HTERT RPE-1 (cell line): ENCODE measurements around the gene RGS6.

Experiments used
- in situ Hi-C: fragments of 300-500 bp; cut with MboI; formaldehyde crosslinking; loops from 4 replicates; pipeline ENCODE4 v1.14.3; 2020; ENCODE audit warnings: low sequenced_read_pairs

The RGS6 gene

GRCh38 chr14:72389200-72389599, 457.0 kb downstream of the RGS6 start:
- in situ Hi-C loops, result no loop called here

GRCh38 chr14:72401101-72401625, 468.9 kb downstream of the RGS6 start:
- in situ Hi-C loops, result no loop called here

- in situ Hi-C loops, result no loop called here
Observed at GRCh38 chr14:72401632-72402376, 469.6 kb downstream of the RGS6 start.

- in situ Hi-C loops, result no loop called here
Observed at GRCh38 chr14:72402377-72402772, 470.1 kb downstream of the RGS6 start.

- in situ Hi-C loops, result no loop called here
Observed at GRCh38 chr14:72404106-72404774, 472.0 kb downstream of the RGS6 start.

- in situ Hi-C loops, result no loop called here
Observed at GRCh38 chr14:72404998-72405397, 472.8 kb downstream of the RGS6 start.

GRCh38 chr14:72408020-72408419, 475.8 kb downstream of the RGS6 start:
- in situ Hi-C loops, result no loop called here

- in situ Hi-C loops, result no loop called here
Observed at GRCh38 chr14:72409047-72409446, 476.8 kb downstream of the RGS6 start.

GRCh38 chr14:72416081-72416849, 484.0 kb downstream of the RGS6 start:
- in situ Hi-C loops, result no loop called here

GRCh38 chr14:72416892-72417291, 484.7 kb downstream of the RGS6 start:
- in situ Hi-C loops, result no loop called here

- in situ Hi-C loops, result no loop called here
Observed at GRCh38 chr14:72418806-72419205, 486.6 kb downstream of the RGS6 start.

GRCh38 chr14:72419226-72419775, 487.1 kb downstream of the RGS6 start:
- in situ Hi-C loops, result no loop called here

GRCh38 chr14:72420749-72421474, 488.7 kb downstream of the RGS6 start:
- in situ Hi-C loops, result no loop called here

GRCh38 chr14:72423957-72424356, 491.7 kb downstream of the RGS6 start:
- in situ Hi-C loops, result no loop called here

- in situ Hi-C loops, result no loop called here
Observed at GRCh38 chr14:72430457-72430856, 498.2 kb downstream of the RGS6 start.

- in situ Hi-C loops, result no loop called here
Observed at GRCh38 chr14:72432748-72433147, 500.5 kb downstream of the RGS6 start.

GRCh38 chr14:72433511-72433910, 501.3 kb downstream of the RGS6 start:
- in situ Hi-C loops, result no loop called here

- in situ Hi-C loops, result no loop called here
Observed at GRCh38 chr14:72434856-72435255, 502.6 kb downstream of the RGS6 start.

GRCh38 chr14:72439707-72440106, 507.5 kb downstream of the RGS6 start:
- in situ Hi-C loops, result no loop called here

GRCh38 chr14:72443256-72443655, 511.0 kb downstream of the RGS6 start:
- in situ Hi-C loops, result no loop called here
